ENCODE results near the gene GOLT1A.

The GOLT1A gene

DNA sequence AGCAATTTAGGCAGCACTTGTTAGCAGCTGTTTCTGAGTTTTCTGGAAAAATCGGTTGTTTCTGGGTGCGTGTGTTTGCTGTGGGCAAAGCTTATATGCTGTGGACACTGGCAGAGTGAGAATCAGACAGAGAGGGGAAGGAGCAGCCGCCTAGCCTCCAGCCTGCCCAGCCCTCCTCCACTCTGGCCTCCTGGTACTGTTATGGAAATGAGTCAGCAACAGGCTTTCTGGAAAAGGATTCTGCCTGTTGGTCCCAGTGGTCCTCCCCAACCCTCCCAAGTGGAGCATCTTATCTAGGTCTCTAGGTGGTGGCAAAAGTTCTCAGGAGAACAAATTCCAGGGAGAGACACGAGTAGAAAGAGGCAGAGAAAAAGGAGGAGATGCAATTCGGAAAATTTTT, 42.2 kb upstream of the GOLT1A start:
- Mint-ChIP-seq H3K4me3 (no peak overlapping the region), H3K9me3 (no peaks in the 10 kb centered on the region), H3K36me3 (ENCODE audit: insufficient read depth) (no peaks in the 10 kb centered on the region)

DNA sequence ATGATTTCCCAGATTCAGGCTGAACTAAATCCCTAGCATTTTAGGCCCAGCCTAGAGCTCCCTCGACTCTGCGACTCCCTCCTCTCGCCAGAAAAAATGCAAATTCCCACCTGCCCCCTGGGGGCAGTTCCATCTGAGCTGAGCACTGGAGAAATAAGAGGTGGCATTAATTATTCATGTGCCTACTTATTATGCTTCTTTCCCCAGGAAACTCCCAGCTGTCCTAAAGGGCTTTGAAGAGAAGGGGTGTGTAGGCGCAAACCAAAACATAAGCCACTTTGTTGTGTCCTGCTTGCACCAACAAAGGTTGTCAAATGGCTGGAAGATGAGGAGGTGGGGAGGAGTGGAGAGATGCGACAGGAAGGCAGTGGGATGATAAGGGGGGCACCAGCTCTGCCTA, 41.4 kb upstream of the GOLT1A start:
- no peak for DNase-seq (ENCODE audit: low spot score in 2 of 2)
- H3K27ac Mint-ChIP-seq (ENCODE audit: low read depth) = no peak overlapping the region
- H3K9me3 Mint-ChIP-seq = no peaks in the 10 kb centered on the region
- no peak for ATAC-seq (replicated peaks; ENCODE audit: extremely low read depth, poor library complexity, severe bottlenecking)
- peaks cover 5% of the 10 kb centered on the region for H3K4me1 Mint-ChIP-seq
- H3K27me3 Mint-ChIP-seq = peaks cover 48% of the 10 kb centered on the region
- no peak overlapping the region for H3K4me3 Mint-ChIP-seq
- no peaks in the 10 kb centered on the region for H3K36me3 Mint-ChIP-seq (ENCODE audit: insufficient read depth)

More for the DNA sequence above, 42.2 kb upstream of the GOLT1A start:
- Mint-ChIP-seq H3K27me3 (peaks cover 40% of the 10 kb centered on the region), H3K27ac (ENCODE audit: low read depth) (no peak overlapping the region), H3K4me1 (peaks cover 5% of the 10 kb centered on the region)
- ATAC-seq (replicated peaks; ENCODE audit: extremely low read depth, poor library complexity, severe bottlenecking) (no peak), DNase-seq (ENCODE audit: low spot score in 2 of 2) (no peak)

DNA sequence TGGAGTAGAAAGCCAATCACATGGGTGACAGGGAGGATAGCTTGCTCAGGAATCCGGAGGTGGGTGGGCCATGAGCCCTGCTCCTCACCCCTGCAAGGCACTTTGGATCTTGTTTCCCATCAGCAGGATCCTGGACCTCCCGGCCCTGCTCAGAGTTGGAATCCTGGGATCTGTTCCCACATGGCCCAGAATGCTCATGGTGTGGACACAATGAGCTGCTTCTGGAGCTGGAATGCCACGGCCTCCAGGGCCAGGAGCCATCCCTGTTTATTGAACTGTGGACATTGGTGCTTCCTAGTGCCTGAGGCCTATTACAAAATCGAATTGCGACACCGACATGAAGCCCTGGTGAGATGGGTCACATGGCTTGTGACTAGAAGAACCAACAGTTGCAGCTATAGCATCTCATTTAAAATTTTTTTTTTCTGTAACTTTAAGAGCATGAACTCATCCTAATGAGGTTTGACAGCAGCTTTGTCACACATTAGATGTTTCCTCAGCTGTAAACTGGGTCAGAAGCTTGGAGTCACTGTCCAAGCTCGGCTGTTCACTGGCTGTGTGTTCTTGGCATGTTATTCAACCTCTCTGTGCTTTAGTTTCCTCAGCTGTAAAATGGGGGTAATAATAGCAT, 40.4 kb upstream of the GOLT1A start:
- no peak for DNase-seq (ENCODE audit: low spot score in 2 of 2)
- peaks cover 56% of the 10 kb centered on the region for H3K27me3 Mint-ChIP-seq
- ATAC-seq (replicated peaks; ENCODE audit: extremely low read depth, poor library complexity, severe bottlenecking) = no peak
- H3K27ac Mint-ChIP-seq (ENCODE audit: low read depth) = no peak overlapping the region
- H3K36me3 Mint-ChIP-seq (ENCODE audit: insufficient read depth) = no peaks in the 10 kb centered on the region
- H3K4me3 Mint-ChIP-seq = no peak overlapping the region
- H3K9me3 Mint-ChIP-seq = no peaks in the 10 kb centered on the region
- H3K4me1 Mint-ChIP-seq = peaks cover 5% of the 10 kb centered on the region

DNA sequence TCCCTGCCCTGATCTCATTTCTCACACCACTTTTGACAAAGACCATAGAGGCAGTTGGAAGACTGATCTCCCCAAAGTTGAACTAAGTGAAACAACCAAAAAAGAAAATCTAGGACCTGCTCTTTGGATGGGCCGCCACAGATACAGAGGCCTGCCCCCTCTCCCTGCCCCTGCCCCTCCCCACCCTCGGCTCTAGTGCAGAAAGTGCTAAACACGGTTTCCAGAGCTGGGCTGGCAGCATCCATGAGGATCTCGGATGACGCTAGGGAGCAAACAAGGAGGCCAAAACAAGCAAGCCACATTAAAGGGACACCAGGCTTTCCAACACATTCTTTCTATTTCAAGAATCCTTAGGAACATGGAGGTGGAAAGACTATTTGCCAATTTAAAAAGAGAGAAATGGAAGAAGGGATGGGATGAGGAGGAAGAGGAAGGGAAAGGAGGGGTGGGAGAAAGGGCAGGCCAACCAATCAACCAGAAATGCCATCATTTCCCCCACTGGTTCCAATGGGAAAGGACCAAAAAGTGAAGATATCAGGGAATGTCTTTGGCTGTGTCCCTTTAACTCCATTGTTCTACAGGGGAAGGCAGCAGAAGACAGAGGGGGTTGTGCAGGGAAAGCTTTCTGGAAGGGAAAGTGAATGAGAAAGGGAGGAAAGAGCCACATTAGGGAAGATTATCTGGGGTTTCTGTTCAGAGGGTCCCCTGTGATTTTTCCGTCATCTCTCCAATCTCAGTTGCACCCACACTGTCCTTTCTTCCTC, 38.3 kb upstream of the GOLT1A start:
- DNase-seq (ENCODE audit: low spot score in 2 of 2) (no peak), ATAC-seq (replicated peaks; ENCODE audit: extremely low read depth, poor library complexity, severe bottlenecking) (no peak)
- H3K4me3 Mint-ChIP-seq = no peak overlapping the region
- H3K4me1 Mint-ChIP-seq = peaks cover 5% of the 10 kb centered on the region
- no peaks in the 10 kb centered on the region for H3K9me3 Mint-ChIP-seq
- H3K27me3 Mint-ChIP-seq = peaks cover 57% of the 10 kb centered on the region
- H3K36me3 Mint-ChIP-seq (ENCODE audit: insufficient read depth) = no peaks in the 10 kb centered on the region
- no peak overlapping the region for H3K27ac Mint-ChIP-seq (ENCODE audit: low read depth)

DNA sequence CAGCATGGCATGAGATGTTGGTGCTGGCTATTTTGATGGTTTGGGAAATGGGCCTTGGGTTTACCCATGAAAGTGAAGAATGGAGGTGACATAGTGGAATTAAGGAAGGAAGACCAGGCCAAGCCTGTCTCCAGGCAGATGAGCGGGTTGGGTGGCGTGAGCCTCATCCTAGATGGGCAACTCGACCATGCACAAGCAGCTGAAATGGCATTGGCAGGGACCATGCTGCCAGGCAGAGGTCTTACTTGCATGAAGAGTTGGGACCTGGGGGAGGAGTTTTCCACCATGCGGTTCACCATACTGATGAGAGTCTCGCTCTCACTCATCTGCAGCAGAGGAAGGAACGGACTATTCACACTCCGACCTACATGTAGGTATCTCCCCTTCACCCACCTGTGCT, 37.5 kb upstream of the GOLT1A start:
- ATAC-seq (replicated peaks; ENCODE audit: extremely low read depth, poor library complexity, severe bottlenecking) = no peak
- no peak overlapping the region for H3K27ac Mint-ChIP-seq (ENCODE audit: low read depth)

DNA sequence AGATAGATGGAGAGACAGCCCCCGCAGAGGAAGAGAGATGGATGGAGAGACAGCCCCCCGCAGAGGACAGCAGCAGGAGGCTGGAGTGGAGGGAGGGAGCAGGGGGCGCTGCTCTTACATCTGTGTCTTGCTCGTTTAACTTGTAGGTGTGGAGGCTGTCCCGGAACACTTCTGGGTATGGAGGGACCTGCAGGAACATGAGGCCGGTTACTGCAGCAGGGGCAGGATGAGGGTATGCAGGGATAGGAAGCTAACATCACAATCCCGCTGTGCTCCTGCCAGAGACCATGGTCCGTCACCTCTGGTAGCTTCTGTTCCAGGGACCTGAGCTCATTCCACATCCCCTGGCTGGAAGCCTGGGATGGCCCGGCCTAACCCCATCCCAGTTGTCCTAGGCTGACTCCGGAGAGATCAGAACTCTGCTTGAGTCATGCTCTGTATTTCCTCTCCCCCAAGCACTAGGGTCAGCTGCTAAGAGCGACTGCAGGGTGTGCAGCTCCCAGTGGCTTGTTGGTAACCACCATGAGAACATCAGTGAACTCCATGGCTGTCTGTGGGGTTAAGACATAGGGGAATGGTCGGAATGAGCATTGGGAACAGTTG, 36.7 kb upstream of the GOLT1A start:
- Mint-ChIP-seq H3K4me3 (no peak overlapping the region), H3K27me3 (peaks cover 57% of the 10 kb centered on the region), H3K4me1 (peaks cover 3% of the 10 kb centered on the region), H3K36me3 (ENCODE audit: insufficient read depth) (no peaks in the 10 kb centered on the region), H3K27ac (ENCODE audit: low read depth) (no peak overlapping the region), H3K9me3 (no peaks in the 10 kb centered on the region)
- DNase-seq (ENCODE audit: low spot score in 2 of 2) (no peak), ATAC-seq (replicated peaks; ENCODE audit: extremely low read depth, poor library complexity, severe bottlenecking) (no peak)

More for the DNA sequence above, 37.5 kb upstream of the GOLT1A start:
- H3K27me3 Mint-ChIP-seq = peaks cover 57% of the 10 kb centered on the region
- H3K4me1 Mint-ChIP-seq = peaks cover 5% of the 10 kb centered on the region
- no peaks in the 10 kb centered on the region for H3K9me3 Mint-ChIP-seq
- H3K36me3 Mint-ChIP-seq (ENCODE audit: insufficient read depth) = no peaks in the 10 kb centered on the region
- no peak overlapping the region for H3K4me3 Mint-ChIP-seq
- no peak for DNase-seq (ENCODE audit: low spot score in 2 of 2)

DNA sequence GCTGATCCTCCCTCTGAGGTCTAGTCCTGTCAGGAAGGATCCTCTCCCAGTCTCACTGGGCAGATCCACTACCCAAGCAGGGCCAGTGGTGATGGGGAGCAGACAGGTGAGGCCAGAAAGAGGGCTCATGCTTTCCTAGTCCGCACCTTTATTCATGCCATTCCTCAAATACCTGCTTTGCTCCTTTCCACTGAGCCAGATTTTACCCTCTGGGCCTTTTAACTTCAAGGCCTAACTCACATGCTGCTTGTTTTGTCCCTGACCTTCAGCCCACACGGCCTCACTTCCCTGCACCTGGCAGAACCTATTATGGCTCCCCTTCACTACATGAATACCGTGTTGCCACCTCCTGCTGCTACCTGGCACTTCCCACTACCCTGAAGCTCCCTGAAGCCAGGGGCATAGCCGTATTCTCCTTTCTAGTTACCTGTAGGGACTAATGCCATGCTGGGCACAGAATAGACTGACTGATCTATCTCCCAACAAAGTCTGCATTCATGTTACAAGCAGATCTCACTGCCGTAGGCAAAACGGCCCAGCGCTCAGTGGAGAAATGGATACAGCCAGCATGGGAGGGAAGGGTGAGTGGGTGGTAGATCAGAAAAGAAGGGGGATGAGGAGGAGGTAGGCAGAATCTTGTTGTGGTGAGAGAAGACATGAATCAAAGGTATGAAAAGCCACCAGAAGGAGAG, 36.1 kb upstream of the GOLT1A start:
- Mint-ChIP-seq H3K36me3 (ENCODE audit: insufficient read depth) (no peaks in the 10 kb centered on the region), H3K27me3 (peaks cover 63% of the 10 kb centered on the region), H3K4me3 (no peak overlapping the region), H3K4me1 (no peaks in the 10 kb centered on the region), H3K27ac (ENCODE audit: low read depth) (no peak overlapping the region), H3K9me3 (no peaks in the 10 kb centered on the region)
- DNase-seq (ENCODE audit: low spot score in 2 of 2) (no peak), ATAC-seq (replicated peaks; ENCODE audit: extremely low read depth, poor library complexity, severe bottlenecking) (no peak)

DNA sequence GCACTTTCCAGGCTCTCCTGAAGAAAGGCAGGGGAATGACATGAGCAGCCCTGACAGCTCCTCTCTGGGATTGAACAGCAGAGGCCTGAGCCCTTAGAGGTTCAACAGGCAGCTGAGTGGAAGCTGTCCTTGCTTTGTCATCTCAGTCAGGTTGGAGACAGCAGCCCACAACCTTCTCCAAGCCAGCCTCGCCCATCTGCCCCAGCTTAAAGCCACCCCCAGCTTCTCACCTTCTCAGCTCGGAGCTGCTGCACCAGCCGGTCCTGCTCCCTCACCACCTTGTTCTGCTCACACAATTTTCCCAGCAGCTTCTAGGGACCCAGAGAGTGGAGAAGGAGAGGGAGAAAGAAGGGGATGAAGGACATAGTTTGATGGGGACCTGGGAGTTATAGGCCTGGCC, 35.2 kb upstream of the GOLT1A start:
- H3K4me3 Mint-ChIP-seq = no peak overlapping the region
- no peaks in the 10 kb centered on the region for H3K36me3 Mint-ChIP-seq (ENCODE audit: insufficient read depth)
- no peak for DNase-seq (ENCODE audit: low spot score in 2 of 2)
- ATAC-seq (replicated peaks; ENCODE audit: extremely low read depth, poor library complexity, severe bottlenecking) = no peak
- H3K9me3 Mint-ChIP-seq = no peaks in the 10 kb centered on the region
- H3K27me3 Mint-ChIP-seq = peaks cover 71% of the 10 kb centered on the region
- H3K27ac Mint-ChIP-seq (ENCODE audit: low read depth) = no peak overlapping the region
- no peaks in the 10 kb centered on the region for H3K4me1 Mint-ChIP-seq

DNA sequence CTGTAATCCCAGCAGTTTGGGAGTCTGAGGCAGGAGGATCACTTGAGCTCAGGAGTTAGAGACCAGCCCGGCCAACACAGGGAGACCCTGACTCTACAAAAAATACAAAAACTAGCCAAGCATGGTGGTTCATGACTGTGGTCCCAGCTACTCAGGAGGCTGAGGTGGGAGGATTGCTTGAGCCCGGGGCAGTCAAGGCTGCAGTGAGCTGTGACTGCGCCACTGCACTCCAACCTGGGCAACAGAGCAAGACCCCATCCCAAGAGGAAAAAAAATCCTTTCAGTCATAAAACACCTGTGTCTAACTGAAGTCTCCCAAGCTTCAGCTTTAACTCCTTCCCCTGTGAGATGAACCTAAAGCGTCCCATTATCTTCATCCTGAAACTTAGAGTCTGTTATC, 33.1 kb upstream of the GOLT1A start:
- H3K27ac Mint-ChIP-seq (ENCODE audit: low read depth) = no peak overlapping the region
- H3K27me3 Mint-ChIP-seq = peaks cover 71% of the 10 kb centered on the region
- no peak overlapping the region for H3K4me3 Mint-ChIP-seq
- ATAC-seq (replicated peaks; ENCODE audit: extremely low read depth, poor library complexity, severe bottlenecking) (no peak), DNase-seq (ENCODE audit: low spot score in 2 of 2) (no peak)
- H3K36me3 Mint-ChIP-seq (ENCODE audit: insufficient read depth) = no peaks in the 10 kb centered on the region
- H3K9me3 Mint-ChIP-seq = no peaks in the 10 kb centered on the region
- no peaks in the 10 kb centered on the region for H3K4me1 Mint-ChIP-seq

DNA sequence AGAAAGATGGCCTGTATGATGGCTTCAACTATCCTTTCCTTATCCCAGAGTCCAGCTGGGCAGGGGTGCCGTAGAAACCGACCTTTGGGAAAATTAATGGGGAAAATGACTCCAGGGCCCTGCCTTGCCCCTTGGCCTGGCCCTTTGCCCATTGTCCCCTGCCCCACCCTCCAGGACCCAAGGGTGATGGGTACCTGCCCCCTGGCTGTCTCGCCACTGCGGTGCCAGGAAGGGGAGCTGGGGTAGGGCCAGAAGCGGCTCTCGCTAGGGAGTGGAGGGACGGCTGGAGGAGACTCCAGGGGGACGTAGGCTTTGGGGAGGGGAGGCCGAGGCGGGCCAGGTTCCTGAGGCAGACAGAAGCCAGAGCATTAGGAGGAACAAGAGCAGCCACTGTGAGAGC, 29.1 kb upstream of the GOLT1A start:
- DNase-seq (ENCODE audit: low spot score in 2 of 2) (no peak), ATAC-seq (replicated peaks; ENCODE audit: extremely low read depth, poor library complexity, severe bottlenecking) (no peak)
- Mint-ChIP-seq H3K27me3 (peaks cover 54% of the 10 kb centered on the region), H3K27ac (ENCODE audit: low read depth) (no peak overlapping the region), H3K36me3 (ENCODE audit: insufficient read depth) (no peaks in the 10 kb centered on the region), H3K9me3 (no peaks in the 10 kb centered on the region), H3K4me3 (no peak overlapping the region), H3K4me1 (no peaks in the 10 kb centered on the region)

DNA sequence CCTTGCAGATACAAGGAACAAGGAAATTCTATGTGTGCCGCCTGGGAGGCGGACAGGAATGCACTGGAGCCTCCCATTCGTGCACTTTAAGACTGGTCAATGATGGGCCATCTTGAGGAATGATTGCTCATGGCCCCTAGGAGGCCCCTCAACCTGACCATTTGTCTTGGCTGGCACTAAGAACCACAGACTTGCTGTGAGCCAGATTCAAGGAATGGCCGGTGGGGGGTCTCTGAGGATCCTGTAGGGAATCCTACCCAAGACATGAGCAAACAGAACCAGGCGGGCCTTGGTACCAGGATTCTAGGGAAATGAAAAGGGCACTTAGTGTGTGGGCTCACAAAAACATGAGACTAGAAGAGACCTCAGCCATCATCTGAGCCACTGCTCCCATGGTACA, 28.1 kb upstream of the GOLT1A start:
- no peaks in the 10 kb centered on the region for H3K9me3 Mint-ChIP-seq
- no peak overlapping the region for H3K4me3 Mint-ChIP-seq
- no peak for ATAC-seq (replicated peaks; ENCODE audit: extremely low read depth, poor library complexity, severe bottlenecking)
- H3K4me1 Mint-ChIP-seq = no peaks in the 10 kb centered on the region
- DNase-seq (ENCODE audit: low spot score in 2 of 2) = no peak
- H3K27me3 Mint-ChIP-seq = peaks cover 45% of the 10 kb centered on the region
- no peaks in the 10 kb centered on the region for H3K36me3 Mint-ChIP-seq (ENCODE audit: insufficient read depth)
- no peak overlapping the region for H3K27ac Mint-ChIP-seq (ENCODE audit: low read depth)

DNA sequence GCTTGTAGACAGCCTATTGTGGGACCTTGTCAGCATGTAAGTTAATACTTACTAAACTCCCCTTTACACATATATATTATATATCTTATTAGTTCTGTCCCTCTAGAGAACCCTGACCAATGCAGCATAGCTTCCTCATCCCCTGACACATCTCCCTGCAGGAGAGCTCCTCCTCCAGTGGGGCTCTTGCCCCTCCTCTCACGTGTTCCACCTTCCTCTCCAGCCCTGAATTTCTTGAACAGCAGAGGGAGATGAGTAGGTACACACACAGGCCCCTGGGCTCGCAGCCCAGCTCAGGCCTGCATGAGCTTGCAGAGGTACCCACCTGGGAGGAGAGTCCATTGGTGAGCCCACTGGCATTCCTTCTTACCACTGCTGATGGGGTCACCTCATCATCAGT, 27.3 kb upstream of the GOLT1A start:
- ATAC-seq (replicated peaks; ENCODE audit: extremely low read depth, poor library complexity, severe bottlenecking) (no peak), DNase-seq (ENCODE audit: low spot score in 2 of 2) (no peak)
- Mint-ChIP-seq H3K36me3 (ENCODE audit: insufficient read depth) (no peaks in the 10 kb centered on the region), H3K4me1 (no peaks in the 10 kb centered on the region), H3K27me3 (peaks cover 41% of the 10 kb centered on the region), H3K4me3 (no peak overlapping the region), H3K9me3 (no peaks in the 10 kb centered on the region), H3K27ac (ENCODE audit: low read depth) (no peak overlapping the region)

Measured in central memory CD8-positive, alpha-beta T cell (primary cell).